T-helper 9 cell (primary cell): ENCODE results near the gene ZFYVE28.

Experiments used
- DNase-seq: peaks from one replicate; pipeline ENCODE4 v3.0.0-alpha.2; 2020

ZFYVE28 gene

DNA sequence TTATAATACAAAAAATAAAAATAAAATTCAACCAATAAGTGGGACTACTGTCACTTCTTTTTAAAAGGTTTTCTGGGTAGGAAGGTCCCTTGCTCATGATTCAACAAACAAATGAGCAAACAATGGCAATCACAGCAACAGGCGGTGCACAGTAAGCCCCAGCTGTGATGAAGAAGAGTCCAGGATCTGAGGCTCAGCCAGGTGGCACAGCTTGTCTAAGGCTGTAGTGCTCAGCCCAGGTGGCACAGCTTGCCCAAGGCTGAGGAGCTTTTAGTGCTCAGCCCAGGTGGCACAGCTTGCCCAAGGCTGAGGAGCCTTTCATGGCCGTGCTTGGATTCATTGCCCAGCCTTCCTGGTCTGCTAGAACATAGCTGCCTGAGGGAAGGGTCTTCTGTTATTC, 75.0 kb downstream of the ZFYVE28 start:
- DNase-seq: no peak

DNA sequence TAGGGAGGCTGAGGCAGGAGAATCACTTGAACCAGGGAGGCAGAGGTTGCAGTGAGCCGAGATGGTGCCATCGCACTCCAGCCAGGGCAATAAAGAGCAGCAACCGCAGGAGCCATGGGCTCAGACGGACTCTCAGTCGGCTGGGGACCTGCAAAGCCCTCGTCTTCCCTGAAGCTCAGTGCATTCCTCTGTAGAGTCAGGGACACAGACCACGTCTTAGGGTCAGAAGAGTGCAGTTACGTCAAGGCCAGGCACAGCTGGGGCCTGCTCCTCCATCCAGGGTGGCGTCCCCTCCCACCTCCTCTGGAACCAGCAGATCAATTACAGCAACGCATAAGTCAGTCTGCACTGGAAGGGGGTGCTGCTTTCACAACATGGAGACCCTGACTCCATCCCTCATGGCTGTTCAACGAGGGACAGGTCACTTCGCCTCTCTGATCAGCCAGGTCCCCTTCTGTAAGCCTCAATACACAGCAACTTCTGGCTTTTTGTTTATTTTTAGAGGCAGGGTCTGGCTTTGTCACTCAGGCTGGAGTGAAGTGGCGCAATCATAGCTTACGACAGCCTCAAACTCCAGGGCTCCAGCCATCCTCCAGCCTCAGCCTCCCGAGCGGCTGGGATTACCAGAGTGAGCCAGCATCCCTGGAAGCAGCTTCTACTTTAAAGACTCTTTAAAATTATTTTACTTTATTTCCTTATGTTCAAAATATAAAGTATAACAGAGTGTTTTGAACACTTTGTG, 76.4 kb downstream of the ZFYVE28 start:
- no peak for DNase-seq

GRCh38 chr4:2341261-2341841, 77.1 kb downstream of the ZFYVE28 start:
- DNase-seq: no peak

DNA sequence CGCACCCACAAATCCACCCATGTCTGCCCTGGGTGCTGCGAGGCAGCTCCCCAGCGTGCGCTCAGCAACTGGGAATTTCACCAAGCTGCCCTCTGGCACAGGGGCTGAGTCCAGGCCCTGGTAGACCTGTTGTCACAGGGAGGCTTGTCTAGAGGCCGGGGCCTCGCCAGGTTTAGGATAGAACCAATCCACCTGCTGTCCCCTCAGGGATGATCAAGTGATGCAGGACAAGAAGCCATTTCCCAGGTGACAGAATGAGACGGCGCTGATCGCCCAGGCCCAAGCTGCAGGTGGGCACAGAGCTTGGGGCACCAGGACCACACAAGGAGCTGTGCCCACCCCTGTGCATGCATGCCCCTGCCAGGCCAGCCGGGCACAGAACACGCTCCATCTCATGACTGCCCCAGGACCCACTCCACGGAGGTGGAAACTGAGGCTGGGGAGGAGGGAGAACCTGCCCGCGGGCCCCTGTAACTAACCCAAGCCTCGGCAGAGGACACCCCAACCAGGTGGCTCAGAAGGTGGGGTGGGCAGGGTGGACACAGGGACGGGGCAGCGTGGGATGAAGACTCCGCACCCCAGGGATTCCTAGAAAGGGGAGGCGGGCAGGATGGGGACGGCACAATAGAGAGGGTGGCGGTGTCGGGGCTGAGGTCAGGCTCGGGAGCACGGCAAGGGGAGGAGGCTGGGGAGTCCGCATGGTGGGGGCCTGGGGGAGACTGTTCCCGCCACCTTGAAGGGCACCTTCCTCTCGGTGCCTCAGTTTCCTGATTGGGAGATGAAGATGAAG, 78.0 kb downstream of the ZFYVE28 start:
- DNase-seq: no peak

DNA sequence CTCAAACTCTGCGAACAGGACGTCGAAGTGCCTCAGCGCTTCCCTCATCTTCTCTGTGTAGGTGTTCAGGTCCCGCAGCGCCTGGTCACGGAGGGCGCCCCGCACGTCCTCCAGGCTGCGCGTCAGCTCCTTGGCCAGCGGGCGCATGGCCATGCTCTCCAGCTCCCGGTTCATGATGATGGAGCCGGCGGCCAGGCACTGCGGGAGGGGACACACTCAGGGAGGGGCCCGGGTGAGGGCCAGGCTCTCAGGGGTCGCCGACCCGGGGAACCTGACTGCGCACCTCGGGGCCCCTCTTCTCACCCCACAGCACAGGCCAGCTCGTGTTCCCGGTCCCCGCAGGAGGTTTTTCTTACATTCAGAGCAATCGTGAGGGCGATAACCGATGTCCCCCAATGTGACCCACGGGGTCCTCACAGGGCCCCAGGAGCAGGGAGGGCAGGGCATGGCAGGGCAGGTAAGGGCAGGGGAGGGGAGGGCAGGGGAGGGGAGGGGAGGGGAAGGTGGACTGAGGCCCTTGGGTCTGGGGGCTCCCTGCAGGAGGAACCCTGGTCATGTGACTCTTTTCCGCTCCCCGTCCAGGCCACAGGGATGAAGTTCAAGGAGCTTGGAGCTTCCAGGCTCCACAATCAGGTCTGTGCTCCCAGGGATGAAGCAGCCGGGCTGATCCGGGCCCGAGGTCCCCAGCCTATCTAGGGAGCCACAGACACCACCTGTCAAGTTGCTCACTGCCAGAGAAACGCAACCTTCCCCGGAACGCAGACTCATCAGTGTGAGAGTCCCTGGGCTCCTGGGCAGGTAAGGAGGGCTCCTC, 78.8 kb downstream of the ZFYVE28 start:
- no peak for DNase-seq

- no peak for DNase-seq
These were observed 79.5 kb downstream of the ZFYVE28 start for GRCh38 chr4:2338754-2339457.

GRCh38 chr4:2337896-2338295, 80.5 kb downstream of the ZFYVE28 start:
- no peak for DNase-seq

DNA sequence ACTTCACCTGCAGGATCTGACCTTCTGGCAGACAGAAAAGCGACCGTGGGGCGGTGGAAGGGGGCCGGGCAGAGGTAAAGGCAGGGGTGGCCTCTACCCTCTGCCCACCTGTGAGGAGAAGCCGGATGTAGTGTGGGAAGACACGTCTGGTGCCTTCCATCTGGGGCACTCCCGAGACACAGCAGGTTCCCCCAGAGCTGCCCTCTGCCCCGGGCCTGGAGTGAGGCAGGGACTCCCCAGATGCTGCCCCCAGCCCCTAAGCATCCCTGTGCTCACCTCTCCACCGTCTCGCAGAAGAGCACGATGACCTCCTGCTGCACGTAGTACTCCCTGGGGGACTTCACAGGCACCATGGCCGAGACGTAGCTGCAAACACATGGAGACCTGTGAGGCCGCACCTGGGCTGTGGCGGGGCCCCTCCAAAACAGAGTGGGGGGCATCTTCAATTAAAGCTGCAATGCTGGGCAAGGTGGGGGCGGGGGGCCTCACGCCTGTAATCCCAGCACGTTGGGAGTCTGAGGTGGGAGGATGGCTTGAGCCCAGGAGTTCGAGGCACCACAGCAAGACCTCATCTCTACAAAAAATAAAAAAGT, 81.2 kb downstream of the ZFYVE28 start:
- no peak for DNase-seq

DNA sequence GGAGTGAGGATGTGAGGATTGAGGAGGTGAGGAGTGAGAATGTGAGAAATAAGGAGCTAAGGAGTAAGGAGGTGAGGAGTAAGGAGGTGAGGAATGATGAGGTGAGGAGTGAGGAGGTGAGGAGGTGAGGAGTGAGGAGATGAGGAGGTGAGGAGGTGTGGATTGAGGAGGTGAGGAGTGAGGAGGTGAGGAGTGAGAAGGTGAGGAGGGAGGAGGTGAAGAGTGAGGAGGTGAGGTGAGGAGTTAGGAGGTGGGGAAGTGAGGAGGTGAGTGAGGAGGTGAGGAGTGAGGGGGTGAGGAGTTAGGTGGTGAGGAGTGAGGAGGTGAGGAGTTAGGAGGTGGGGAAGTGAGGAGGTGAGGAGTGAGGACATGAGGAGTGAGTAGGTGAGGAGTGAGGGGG, 81.8 kb downstream of the ZFYVE28 start:
- DNase-seq: no peak

DNA sequence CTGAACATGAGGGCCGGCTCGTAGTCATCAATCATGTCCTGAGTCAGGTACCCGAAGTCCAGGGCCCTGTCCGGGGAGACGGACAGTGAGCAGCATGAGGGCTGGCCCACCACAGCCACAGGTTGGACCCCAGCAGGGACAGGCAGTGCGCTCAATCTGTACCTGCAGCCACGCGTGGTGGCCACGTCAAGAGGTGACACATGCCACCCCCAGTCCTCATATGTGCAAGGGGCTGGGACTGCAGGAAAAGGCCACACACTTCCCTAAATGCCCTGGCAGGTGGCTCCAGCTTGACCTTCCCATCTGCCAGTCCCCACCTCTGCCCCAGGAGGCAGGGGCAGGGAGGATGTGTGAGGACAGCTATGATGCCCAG, 82.7 kb downstream of the ZFYVE28 start:
- DNase-seq: no peak

GRCh38 chr4:2334826-2335728, 83.4 kb downstream of the ZFYVE28 start:
- DNase-seq: no peak

- DNase-seq: no peak
These were observed 84.4 kb downstream of the ZFYVE28 start for GRCh38 chr4:2333916-2334644.

GRCh38 chr4:2333356-2333841, 85.0 kb downstream of the ZFYVE28 start:
- DNase-seq: no peak

DNA sequence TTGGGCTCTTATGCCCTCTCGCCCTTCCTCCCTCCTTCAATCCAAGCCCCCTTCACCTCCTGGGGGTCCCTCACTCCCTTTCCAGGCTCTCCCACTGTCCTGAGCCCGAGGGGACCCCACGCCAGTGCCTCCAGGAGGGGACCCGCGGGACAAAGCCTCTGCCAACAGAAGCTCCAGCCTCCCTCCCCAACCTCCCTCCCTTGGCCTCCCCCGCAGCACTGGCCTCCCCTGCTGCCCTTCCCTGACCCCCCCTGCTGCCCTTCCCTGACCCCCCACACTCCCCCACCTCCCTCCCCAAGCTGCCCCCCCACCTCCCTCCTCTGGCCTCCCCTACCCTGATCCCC, 85.5 kb downstream of the ZFYVE28 start:
- DNase-seq: no peak

- no peak for DNase-seq
These were observed 86.1 kb downstream of the ZFYVE28 start for GRCh38 chr4:2332201-2332975.

GRCh38 chr4:2331519-2332200, 86.8 kb downstream of the ZFYVE28 start:
- DNase-seq: no peak

DNA sequence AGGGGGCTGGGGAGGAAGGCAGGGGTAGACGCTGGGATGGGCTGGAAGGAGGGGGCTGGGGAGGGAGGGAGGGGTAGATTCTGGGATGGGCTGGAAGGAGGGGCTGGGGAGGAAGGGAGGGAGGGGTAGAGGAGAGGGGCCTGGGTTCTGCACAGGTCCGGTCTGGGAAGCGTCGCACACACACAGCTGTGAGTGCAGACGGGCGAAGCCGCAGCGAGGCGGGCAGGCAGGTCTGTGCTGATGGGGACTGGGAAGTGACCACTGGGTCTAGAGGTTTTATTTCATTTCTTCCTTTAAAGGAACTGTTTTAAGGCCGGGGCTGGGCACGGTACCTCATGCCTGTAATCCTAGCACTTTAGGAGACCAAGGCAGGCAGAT, 87.4 kb downstream of the ZFYVE28 start:
- no peak for DNase-seq

DNA sequence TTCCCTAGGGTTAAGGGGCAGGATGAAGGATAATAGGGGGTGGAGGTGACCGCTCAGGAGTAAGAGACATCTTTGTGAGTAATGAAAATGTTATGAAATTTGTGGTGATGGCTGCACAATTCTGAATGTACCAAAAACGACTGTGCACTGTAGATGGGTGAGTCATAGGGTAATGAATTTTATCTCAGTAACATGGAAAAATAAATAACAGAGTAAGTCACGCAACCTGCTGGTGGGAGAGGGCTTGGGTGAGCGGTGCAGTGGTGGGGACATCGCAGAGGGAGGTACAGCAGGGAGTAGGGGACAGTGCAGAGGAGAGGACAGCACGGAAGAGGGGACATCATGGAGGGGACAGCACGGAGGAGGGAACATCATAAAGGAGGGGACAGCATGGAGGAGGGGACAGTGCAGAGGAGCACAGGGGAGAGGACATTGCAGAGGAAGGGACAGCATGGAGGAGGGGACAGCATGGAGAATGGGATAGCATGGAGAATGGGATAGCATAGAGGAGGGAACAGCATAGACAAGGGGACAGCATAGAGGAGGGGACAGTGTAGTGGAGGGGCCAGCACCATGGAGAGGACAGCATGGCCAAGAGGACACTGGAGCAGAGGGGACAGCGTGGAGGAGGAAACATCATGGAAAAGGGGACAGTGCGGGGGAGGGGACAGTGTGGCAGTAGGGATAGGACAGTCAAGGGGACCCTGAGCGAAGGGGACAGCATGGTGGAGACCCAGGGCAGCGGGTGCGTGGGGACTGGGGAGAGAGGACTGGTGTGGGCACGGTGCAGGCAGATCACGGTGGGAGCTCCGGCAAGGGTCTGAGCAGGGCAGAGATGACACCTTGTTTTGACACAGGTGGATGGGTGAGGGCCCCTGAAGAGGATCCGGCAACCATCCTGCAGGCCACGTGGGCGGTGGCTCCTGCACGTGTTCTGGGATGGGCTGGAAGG, 88.1 kb downstream of the ZFYVE28 start:
- DNase-seq: no peak
